NCI-H2029 treated with DMSO at 0.1 percent for 48 hours (cell line): ENCODE measurements around the gene ARL6IP4.
A peak's percentile ranks its signal among the peaks of the same experiment; 100 is the strongest.

Source experiments
- DNase-seq: peaks from one replicate; lab custom pipeline; 2025; lab: John Stamatoyannopoulos, UW

Gene ARL6IP4

DNA sequence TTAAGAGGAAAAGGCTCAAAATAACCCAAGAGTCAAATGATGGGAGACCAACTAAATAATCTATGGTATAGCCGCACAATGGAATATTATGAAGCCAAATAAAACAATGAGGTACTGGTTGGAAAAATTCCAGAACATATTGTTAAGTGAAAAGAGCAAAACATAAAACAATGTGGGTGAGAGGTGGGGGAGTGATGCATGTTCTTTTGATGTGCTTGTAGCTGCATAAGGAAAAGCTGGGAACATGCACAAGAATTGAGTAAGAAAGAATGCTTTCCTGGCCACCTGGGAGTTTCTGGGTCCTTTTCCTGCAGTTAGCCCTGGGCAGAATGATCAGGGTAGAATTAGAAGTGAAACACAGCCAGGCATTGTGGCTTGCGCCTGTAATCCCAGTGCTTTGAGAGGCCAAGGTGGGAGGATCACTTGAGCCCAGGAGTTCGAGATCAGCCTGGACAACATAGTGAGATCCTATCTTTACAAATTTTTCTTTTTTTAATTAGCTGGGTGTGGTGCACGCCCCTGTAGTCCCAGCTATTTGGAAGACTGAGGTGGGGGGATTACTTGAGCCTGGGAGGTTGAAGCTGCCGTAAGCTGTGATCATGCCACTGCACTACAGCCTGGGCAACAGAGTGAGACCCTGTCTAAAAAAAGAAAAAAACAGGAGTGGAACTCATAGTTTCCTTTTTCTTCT, 22.1 kb upstream of the ARL6IP4 start:
- no peak for DNase-seq

DNA sequence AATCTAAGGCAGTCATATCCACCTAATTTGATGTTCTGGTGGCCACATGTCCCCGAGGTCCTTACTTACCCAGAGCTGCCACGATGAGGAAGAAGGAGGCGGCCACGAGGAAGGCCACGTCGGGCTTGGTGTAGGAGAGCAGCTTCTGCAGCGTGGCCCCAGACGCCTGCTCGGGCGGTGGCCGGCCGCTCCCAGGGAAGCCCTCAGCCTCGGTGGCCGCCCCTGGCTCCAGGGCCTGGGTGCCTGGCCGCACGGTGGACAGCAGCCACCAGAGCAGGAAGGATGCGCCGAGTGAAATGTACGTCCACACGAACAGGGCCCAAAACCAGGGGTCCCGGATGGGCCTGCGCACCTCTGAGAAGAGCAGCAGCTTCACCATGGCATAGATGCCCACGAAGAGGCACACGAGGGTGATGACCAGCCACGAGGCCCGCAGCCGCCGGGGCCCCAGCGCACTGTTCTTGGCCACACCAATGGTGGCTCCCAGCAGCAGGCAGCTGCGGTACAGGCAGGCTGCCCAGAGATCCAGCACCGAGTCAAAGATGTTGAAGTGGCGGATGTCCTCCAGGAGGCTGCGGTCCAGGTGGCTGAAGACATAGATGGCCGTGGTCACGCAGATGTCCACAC, 20.8 kb upstream of the ARL6IP4 start:
- no peak for DNase-seq

DNA sequence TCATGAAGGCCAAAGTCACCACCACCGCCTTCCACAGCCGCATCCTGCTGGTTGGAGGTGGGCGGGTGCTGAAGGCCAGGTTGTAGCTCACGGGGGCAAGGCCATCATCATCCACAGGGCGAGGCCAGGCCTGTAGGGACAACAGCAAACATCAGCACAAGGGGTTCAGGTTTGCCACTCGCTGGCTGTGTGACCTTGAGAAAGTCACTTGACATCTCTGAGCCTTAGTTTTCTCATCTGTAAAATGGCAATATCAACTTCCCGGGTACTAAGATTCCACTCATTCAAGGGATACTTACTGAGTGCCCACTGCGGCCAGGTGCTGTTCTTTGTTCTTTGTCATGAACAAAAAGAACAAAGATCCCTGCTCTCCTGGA, 20.3 kb upstream of the ARL6IP4 start:
- DNase-seq: no peak

DNA sequence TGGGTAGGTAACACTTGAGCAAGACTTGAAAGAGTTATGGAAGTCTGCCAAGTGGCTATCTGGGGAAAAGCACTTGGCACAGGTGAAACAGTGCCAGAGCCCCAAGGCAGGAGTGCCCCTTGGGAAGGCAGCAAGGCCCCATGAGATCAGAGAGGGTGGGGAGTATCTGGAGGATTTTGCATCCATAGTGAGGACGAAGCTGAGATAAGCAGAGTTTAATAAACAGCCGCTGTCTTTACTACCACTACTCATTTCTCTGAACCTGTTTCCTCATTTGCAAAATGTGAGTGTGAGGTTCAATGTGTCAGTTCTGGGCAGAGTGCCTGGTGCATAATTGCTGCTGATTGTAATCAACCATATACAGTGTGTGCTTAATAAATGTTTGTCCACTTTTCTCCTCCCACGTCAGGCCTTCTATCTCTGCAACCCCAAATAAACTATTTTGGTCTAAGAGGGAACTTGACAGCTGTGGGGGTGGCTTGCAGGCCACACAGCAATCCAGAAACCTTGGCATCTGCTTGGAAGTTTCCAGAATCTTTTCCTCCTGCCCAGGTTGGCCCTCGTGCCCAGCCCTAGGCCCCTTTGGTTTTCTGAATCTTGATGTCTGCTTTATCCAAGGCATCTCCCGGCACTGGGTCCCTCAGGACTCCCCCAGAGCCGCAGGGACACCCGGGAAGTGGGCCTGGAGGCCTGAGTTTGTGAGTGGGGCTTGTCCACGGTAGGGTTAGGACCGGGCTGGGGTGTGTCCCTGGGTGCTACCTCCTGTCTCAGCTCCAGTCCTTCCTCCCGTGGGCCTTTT, 18.8 kb upstream of the ARL6IP4 start:
- DNase-seq: peak; percentile 69

DNA sequence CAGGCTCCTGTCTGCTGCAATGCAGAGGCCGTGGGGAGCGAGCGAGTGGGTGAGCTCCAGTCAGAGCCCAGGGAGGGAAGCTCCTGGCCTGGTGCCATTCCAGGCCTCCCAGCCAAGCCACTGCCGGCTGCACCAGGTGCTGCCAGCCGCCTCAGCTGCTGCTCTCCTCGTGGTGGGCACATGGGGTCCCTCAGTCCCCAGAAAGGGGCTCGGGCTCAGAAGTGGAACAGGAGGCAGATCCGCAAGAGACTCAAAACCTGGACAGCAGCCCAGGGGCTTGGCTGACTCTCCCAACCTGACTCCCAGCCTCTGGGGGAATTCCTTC, 16.6 kb upstream of the ARL6IP4 start:
- DNase-seq: no peak

DNA sequence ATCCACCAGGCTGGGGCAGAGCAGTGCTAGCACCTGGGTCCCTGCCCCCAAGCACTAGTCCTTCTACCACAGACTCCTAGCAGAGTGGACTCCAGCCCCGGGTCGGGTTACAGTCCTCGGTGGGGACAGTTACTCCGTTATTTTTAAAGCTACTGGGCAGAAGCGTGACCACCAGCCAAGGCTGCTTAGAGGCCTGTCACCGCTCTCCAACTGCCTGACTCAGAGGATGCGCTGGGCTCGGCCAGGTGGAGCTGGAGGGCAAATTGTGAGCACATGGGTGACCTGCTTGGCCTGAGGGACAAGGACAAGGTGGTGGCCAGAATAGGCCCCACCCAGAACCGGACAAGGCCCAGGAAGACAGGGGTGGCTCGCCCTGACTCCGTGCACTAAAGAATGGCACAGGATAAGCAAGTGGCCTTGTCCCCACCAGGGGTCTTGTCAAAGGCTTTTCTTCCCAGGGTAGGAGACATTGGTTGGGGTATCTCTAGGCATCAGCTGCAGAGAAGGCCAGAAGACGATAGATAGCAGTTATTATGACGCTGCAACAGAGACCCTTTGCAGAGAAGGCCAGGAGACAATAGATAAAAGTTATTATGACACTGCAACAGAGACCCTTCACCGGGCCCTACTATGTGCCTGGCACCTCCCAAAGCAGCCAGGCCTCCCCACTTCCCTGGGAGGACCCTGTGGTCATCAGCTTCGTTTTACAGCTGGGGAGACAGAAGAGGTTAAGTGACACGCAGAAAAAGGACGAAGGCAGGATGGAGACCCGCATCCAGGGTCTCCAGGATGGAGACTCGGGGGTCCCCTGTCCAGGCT, 15.8 kb upstream of the ARL6IP4 start:
- no peak for DNase-seq

DNA sequence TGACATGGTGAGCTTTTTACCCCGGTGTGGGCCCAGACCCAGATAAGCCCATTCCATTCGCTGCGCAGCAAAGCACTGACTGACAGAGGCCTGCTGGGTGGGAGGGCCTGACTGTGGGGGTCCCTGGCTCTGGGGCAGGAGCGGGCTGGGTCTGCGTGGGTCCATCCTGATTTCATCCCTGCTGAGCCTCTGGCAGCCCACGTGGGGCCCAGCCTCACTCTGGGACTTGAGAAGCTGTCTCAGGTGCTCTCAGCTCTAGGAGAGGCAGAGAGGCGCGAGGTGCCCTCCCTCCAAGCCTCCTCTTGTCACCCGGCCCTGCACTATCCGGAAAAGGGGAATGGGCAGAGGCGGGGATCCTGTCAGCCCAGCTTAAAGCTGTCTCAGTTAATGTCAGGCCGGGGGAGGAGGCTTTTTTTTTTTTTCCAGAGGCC, 15.1 kb upstream of the ARL6IP4 start:
- DNase-seq: no peak

DNA sequence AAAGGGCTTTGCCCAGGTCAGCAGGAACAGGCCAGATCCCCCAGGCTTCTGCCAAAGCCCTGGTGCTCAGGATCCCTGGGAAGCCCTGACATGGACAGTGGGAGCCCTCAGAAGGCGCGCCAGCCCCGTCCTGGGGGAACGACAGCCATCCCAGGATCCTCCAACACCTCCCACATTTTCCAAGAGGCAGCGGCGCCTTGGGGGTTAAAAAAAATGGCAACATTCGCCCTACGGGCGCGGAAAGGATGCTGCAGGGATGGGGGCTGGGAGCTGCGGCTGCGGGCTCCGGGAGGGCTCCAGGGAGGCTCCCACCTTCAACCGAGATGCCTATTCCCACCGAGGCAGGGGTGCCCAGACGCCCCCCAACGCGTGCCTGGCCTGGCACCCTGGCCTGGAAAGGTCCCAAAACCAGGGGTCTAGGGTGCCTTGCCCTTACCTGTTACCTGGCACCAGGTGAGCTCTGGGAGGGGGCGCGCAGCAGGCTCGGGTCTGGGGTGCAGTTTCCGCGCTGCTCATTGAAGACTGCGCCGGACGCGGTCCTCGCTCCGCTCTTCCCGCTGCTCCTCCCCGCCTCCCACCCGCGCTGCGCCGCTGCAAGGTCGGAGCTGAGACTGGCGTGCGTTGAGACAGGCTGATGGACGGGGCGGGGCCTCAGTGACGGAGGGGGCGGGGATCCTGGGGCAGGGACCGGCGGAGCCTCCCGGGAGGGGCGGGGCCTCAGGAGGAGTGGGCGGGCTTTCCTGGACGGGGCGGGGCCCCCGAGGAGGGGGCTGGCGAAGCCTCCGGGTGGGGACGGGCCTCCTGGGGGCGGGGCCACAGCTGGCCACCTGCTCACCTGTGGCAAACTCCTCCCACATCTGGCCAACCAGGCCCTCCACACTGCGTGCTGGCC, 14.4 kb upstream of the ARL6IP4 start, which contains the start of gene ABCB9:
TSS of gene ABCB9 (minus strand) at position 613 of the 892 bp plus-strand sequence. CDS start 6,228 bp downstream, outside the sequence.
- peak; percentile 66 for DNase-seq

DNA sequence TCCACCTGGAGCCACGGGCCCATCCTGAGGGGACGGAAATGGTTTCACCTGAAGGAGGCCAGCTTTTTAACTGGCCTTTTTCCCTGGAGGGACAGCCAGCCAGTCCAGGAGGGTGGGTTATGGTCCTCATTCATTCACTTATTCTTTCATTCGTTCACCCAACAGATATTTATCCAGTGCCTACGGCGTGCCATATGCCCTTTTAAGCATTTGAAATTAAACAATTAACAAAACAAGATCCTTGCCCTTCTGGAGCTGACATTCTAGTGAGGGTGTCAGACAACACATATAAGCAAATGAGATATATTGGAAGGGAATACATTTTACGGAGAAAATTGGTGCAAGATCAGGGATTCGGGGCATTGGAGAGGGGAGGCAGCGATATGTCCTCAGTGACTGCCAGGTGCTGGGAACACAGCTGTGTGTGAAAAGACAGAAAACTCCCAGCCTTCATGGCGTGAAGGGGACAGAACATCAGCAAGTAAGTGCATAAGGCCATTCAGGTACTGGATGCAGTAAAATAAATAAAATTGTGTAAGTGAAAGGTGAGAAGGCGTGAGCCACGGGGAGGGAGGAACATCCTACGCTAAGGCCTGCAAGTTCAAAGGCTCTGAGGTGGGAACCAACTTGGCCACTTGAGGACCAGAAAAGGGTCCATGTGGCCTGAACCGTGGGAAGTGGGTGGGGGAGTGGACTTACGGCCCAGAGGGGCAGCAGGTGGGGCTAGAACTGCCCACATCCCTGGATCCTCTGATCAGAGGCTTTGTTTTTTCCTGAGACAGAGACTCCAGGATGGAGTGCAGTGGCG, 13.5 kb upstream of the ARL6IP4 start:
- no peak for DNase-seq

DNA sequence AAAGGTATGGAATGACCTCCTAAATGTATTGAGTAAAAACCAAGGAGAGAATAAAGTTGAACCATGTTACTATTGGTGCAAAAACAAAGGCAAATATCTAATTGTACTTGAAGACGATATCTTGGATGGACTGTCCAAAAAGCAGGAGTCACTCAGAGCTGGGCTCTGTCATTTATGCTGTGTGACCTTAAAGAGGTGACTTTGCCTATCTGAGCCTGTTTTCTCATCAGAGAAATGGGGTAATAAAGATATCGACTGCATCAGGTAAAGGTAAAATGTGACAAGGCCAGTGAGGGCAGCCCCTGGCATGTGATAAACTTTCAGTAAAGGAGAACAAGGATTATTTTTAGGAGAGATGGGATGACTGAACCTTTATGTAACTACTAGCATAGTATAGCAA, 12.4 kb upstream of the ARL6IP4 start:
- DNase-seq: no peak

DNA sequence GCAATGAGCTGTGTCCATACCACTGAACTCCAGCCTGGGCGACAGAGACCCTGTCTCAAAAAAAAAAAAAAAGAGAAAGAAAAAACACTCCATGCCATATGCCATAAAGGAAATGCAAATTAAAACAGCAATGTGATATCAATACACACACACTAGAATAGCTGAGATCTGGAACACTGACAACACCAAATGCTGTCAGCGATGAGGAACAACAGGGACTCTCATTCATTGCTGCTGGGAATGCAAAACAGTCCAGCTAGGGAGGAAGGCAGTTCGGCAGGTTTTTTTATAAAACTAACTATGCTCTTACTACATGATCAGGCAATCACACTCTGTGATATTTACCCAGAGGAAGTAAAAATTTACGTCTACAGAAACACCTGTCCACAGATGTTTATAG, 10.8 kb upstream of the ARL6IP4 start:
- DNase-seq: peak; percentile 50

DNA sequence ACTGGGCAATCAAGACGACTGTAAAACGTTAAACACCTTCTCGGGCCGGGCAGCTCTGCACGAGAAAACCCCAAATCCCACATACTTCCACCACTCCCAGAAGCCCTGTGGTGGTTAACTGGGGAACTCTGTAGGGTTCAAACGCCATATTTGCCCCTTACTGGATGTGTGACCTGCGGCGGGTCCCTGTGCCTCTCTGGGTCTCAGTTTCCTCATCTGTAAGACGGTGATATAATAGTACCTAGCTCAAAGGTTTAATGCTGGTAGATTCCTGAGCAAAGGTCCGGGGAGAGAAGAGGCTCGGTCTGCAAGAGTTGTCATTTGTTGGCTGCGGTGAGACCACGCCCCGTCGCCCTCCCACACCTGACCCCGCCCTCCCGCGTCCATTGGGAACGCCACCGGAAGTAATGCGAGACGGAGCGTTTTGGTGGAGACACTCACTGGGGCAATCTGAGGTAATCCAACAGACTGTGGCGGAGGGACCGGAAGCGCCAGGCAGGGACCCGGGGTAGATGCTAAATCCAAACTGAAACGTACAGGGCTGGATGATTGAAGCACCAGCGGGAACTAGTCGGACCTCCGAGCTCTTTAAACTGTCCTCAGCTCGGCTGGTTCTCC, 6.1 kb upstream of the ARL6IP4 start:
- DNase-seq: peak; percentile 93

DNA sequence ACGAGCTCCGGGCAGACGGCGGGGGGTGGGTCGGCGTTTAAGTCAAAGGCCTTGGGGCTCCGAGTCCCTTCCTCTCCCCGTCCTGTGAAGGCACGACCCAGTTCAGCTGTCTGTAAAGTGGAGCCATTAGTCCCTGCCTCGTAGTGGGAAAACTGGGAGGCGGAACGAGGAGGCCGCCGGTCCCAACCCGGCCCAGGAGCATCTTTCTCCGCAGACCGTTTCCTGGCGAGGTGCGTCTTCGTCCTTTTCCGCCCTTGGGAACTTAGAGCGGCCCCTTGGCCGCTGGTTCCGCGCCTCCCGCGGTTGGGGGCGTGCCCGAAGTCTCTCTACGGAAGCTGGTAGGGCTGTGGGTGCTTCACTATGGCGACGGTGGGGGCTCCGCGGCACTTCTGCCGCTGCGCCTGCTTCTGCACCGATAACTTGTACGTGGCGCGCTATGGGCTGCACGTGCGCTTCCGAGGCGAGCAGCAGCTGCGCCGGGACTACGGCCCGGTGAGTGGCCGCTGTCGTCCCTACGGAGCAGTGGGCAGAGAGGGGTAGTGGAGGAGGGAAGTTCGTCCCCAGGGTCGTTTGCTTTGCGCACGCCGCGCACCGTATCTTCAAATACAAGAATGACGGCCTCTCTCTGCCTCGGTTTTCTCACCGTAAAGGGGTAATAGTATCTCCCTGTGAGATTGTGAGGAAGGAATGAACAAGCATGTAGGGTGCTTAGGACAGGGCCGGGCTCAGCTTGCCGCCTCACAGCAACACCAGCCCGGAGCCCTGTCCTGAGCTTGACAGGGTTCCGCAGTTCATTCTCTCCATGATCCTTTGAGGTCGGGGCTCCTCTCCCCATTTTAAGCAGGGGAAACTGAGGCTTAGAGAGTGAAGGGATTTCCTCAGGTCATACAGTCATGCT, 5.3 kb upstream of the ARL6IP4 start, which contains the start of gene OGFOD2:
TSS of gene OGFOD2 (plus strand) at position 353 of the 898 bp plus-strand sequence. CDS start at position 361, 8 bp downstream.
- peak; percentile 74 for DNase-seq

DNA sequence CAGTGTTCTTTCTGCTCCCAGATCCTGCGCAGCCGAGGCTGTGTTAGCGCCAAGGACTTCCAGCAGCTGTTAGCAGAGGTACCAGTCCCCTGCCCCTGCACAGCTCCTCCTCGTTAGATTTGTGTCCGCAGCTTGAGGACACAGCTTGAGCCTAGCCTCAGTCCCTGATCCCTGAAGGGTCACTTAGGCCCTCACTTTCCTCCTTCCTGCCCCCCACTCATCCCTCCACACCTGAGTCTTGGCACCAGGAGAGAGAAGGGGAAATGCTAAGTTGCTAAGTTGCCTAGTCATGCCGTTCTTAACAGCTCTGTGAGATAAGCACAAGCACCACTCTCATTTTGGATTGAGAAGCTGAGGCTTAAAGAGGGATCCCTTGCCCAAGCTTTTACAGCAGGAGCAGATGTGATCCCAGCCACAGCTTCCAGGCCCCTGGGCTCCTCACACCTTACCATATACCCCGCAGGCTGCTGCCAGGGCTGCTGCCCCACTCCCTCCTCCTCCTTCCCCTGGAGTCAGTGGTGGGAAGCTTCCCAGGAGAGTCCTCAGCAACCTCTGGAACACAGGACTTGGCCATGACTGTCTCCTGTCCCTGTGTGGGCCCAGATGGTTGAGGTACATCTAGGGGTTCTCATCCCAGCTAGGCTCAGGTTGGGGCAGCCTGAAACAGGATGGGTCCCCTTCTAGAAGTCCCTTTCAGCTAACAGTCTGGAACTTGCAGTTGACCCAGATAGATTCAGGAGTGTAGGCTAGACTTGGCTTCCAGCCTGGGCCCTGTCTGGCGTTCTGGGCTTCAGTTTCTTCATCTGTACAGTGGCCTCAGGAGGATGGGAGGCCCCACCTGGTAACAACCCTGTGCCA, 4.5 kb upstream of the ARL6IP4 start:
- no peak for DNase-seq

DNA sequence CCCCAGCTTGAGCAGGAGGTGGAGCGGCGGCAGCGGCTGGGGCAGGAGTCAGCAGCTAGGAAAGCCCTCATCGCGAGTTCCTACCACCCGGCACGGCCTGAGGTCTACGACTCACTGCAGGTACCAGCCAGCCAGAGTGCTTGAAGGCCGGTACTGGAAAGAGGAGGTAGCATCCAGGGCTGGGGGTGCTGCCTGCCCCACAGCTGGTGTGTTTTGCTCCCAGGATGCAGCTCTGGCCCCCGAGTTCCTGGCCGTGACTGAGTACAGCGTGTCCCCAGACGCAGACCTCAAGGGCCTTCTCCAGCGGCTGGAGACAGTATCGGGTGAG, 3.9 kb upstream of the ARL6IP4 start:
- DNase-seq: no peak

DNA sequence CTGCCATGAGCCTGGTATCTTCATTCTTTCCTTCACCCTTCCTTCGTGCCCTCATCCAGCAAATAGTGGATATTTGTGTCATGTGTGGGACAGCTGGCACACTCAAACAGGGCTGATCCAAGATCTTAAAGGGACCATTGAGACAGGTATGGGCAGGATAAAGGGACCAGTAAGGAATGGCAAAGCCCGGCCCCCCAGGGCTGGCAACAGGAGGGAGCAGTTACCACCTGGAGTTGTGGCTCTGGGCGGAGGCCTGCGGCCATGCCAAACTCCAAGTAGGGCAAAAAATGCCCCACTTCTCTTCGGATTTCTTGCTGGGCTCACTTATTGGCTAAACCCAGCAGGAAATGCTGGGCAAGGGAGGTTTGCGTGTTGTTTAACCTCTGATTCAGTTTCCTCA, 3.3 kb upstream of the ARL6IP4 start:
- DNase-seq: no peak

DNA sequence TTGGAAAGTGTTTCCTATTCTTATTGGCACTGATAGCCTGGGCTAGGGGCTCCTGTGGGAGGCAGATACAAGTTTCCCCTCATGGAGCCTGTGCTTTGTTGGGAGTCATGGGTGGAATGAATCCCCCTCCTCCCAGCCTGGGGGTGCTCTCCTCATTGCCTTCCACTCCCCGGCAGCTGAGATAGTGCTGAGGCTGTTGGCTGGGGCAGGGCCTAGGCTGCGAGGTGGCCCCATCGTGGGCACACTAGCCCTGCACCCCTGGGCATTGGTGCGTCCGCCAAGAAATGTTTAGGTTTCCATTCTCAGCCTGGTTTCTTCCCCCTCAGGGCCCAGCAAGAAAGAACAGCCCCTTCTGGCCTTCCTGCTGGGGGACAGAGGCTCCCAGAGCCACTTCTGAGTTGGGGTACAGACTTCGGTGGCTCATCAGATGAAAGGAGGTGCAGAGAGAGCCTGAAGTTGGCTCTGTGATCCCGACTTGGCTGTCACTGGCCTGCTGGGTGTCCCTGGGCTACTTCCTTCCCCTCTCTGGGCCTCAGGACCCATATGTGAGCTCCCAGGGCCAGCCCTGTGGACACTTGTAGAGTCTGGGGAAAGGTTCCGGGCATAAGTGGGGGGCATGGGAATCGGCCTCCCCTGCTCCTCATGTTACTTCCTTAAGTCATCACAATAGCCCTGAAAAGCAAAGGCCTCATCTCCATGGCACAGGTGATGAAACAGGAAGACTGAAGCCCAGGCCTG, 2.7 kb upstream of the ARL6IP4 start:
- DNase-seq: no peak
